HepG2 (cell line): ENCODE results near the gene CIAO3. TPM values are rescaled to one million over a fixed set of nuclear protein-coding genes. Genes with fewer than 3 reads are reported as not detected.
A peak's percentile ranks its signal among the peaks of the same experiment; 100 is the strongest.

Experiments used
- GATAD2A ChIP-seq: IDR thresholded peaks from 2 replicates; pipeline ENCODE4 v1.6.1; 2016
- HOXA5 ChIP-seq: sonication (generic); formaldehyde crosslinking; IDR thresholded peaks from 2 replicates; pipeline ENCODE4 v1.4.0; 2020; ENCODE audit warnings: missing genetic modification reagents
- KDM5A ChIP-seq: fragments of 200-600 bp; sonication (generic); IDR thresholded peaks from 2 replicates; pipeline ENCODE4 v1.7.0; 2018; ENCODE audit warnings: antibody characterized with exemption, mild to moderate bottlenecking, low read length, borderline replicate concordance
- MAFK ChIP-seq, 2 experiments: IDR thresholded peaks in 1 of 2; conservative IDR thresholded peaks in 1 of 2; 2 replicates each; pipeline ENCODE4 v1.6.1; 2011; ENCODE audit warnings: improper control_type of control experiment in 2 of 2, low read length in 2 of 2
- MAZ ChIP-seq, 2 experiments: sonication (generic) in 1 of 2; formaldehyde crosslinking in 1 of 2; IDR thresholded peaks; 2 replicates each; pipeline versions ENCODE4 v1.5.0 to v1.6.1; 2012 to 2020; ENCODE audit warnings: low read depth in 2 of 2, mild to moderate bottlenecking in 2 of 2, borderline replicate concordance in 1 of 2, improper control_type of control experiment in 1 of 2, low read length in 1 of 2, missing genetic modification reagents in 1 of 2, moderate library complexity in 1 of 2
- MXD4 ChIP-seq: IDR thresholded peaks from 2 replicates; pipeline ENCODE4 v1.6.1; 2016; ENCODE audit warnings: mild to moderate bottlenecking, missing biosample characterization, missing genetic modification reagents
- MZF1 ChIP-seq: sonication (generic); formaldehyde crosslinking; IDR thresholded peaks from 2 replicates; pipeline ENCODE4 v1.8.1; 2023; ENCODE audit warnings: mild to moderate bottlenecking, missing genetic modification reagents, borderline replicate concordance
- NR3C1 ChIP-seq: sonication (generic); formaldehyde crosslinking; IDR thresholded peaks from 2 replicates; pipeline ENCODE4 v1.4.0; 2020; ENCODE audit warnings: missing genetic modification reagents
- NRL ChIP-seq: sonication (generic); formaldehyde crosslinking; IDR thresholded peaks from 2 replicates; pipeline ENCODE4 v1.5.0; 2020; ENCODE audit warnings: missing genetic modification reagents, mild to moderate bottlenecking, moderate library complexity, borderline replicate concordance
- SOX13 ChIP-seq, 3 experiments: fragments of 450-650 bp in 1 of 3; sonication (generic) in 1 of 3; formaldehyde crosslinking in 1 of 3; IDR thresholded peaks in 2 of 3; conservative IDR thresholded peaks in 1 of 3; 2 replicates each; pipeline versions ENCODE4 v1.5.0 to v1.6.1; 2016 to 2020; ENCODE audit warnings: antibody characterized with exemption in 1 of 3, mild to moderate bottlenecking in 1 of 3, missing compliant biosample characterization in 1 of 3, missing genetic modification reagents in 1 of 3, moderate library complexity in 1 of 3
- THAP11 ChIP-seq: IDR thresholded peaks from 2 replicates; pipeline ENCODE4 v1.6.1; 2016; ENCODE audit warnings: missing biosample characterization, missing genetic modification reagents
- YEATS4 ChIP-seq: sonication (generic); formaldehyde crosslinking; IDR thresholded peaks from 2 replicates; pipeline ENCODE4 v1.4.0; 2020; ENCODE audit warnings: missing genetic modification reagents, borderline replicate concordance
- ZBTB7B ChIP-seq: sonication (generic); formaldehyde crosslinking; IDR thresholded peaks from 2 replicates; pipeline ENCODE4 v1.4.0; 2020; ENCODE audit warnings: missing genetic modification reagents
- ZIK1 ChIP-seq: sonication (generic); formaldehyde crosslinking; IDR thresholded peaks from 2 replicates; pipeline ENCODE4 v1.5.0; 2020; ENCODE audit warnings: mild to moderate bottlenecking, low read depth, missing genetic modification reagents, borderline replicate concordance
- ZKSCAN8 ChIP-seq: IDR thresholded peaks from 2 replicates; pipeline ENCODE4 v1.6.1; 2016; ENCODE audit warnings: borderline replicate concordance, missing genetic modification reagents, missing compliant biosample characterization
- ZNF563 ChIP-seq: sonication (generic); formaldehyde crosslinking; IDR thresholded peaks from 2 replicates; pipeline ENCODE4 v1.8.0; 2022; ENCODE audit warnings: mild to moderate bottlenecking, moderate library complexity, missing genetic modification reagents
- ZNF883 ChIP-seq: sonication (generic); formaldehyde crosslinking; IDR thresholded peaks from 2 replicates; pipeline ENCODE4 v1.5.1; 2020; ENCODE audit warnings: mild to moderate bottlenecking, missing genetic modification reagents; ENCODE audit errors: not compliant biosample characterization
- polyA plus RNA-seq, 8 experiments: library from polyadenylated mRNA; depleted of rRNA in 3 of 8; stranded (reverse) in 7 of 8; unstranded in 1 of 8; fragments of >200 nt; fragmentation: Illumina TruSeq in 4 of 8; extraction: Trizol in 4 of 8; gene quantifications; 2 replicates each; pipeline versions ENCODE4 v1.2.1 to v1.2.3, GENCODE V29; 2011 to 2016; ENCODE audit warnings: low read depth in 4 of 8, missing spikeins in 1 of 8, mixed read lengths in 1 of 8; ENCODE audit not compliant: insufficient read depth in 1 of 8
- total RNA-seq, 5 experiments: library from RNA; depleted of rRNA; stranded (reverse); fragments of >200 nt; fragmentation: Illumina TruSeq; extraction: Trizol; gene quantifications; 2 replicates each; pipeline ENCODE4 v1.2.3, GENCODE V29; 2016; ENCODE audit warnings: low read depth in 1 of 5
- TF ChIP-seq, protein P1 (sequence below): sonication (generic); IDR thresholded peaks from 2 replicates; pipeline ENCODE4 v1.6.1; 2016; ENCODE audit warnings: low read depth, borderline replicate concordance
- TF ChIP-seq, protein P2 (sequence below), 2 experiments: sonication (generic) in 1 of 2; formaldehyde crosslinking in 1 of 2; IDR thresholded peaks; 2 replicates each; pipeline versions ENCODE4 v1.4.0 to v1.6.1; 2018 to 2020; ENCODE audit warnings: missing genetic modification reagents in 2 of 2, borderline replicate concordance in 1 of 2, low read depth in 1 of 2, mild to moderate bottlenecking in 1 of 2, missing biosample characterization in 1 of 2
- TF ChIP-seq, protein P3 (sequence below): sonication (generic); formaldehyde crosslinking; IDR thresholded peaks from 2 replicates; pipeline ENCODE4 v1.4.0; 2020; ENCODE audit warnings: missing genetic modification reagents, borderline replicate concordance
- TF ChIP-seq, protein P4 (sequence below): sonication (generic); formaldehyde crosslinking; IDR thresholded peaks from 2 replicates; pipeline ENCODE4 v1.8.1; 2023; ENCODE audit warnings: missing genetic modification reagents, mild to moderate bottlenecking, borderline replicate concordance

Gene CIAO3
- total and polyA plus RNA-seq, 2 of the 13 experiments (the other 11 are each of a cell fraction or from before 2014, with no cell fraction given), result 21.7 to 25.0 TPM

DNA sequence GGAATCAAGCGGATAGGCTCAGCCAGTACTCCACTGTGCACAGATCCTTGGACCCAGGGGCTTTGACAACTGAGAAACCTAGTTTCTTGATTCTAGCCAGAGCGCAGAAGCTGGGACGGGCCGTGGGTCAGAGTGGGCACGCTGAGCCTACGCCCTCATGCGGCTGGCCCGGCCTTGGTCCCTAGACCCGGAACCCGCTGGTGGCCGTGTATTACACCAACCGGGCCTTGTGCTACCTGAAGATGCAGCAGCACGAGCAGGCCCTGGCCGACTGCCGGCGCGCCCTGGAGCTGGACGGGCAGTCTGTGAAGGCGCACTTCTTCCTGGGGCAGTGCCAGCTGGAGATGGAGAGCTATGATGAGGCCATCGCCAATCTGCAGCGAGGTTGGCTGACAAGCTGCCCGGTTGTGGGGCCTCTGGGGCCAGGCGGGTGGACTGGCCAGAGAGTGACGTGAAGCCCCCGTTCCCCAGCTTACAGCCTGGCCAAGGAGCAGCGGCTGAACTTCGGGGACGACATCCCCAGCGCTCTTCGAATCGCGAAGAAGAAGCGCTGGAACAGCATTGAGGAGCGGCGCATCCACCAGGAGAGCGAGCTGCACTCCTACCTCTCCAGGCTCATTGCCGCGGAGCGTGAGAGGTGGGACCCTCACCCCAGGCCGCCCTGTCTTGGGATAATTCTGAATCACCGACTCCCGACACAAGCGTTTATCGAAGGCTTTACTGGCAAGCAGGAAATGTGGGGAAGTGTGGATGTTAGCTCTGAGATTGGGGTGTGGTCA is 59.6 kb downstream of the CIAO3 start (continued):
- no peak for TF ChIP-seq NRL (CRISPR knock-in tag)
- TF ChIP-seq, protein P1, sequence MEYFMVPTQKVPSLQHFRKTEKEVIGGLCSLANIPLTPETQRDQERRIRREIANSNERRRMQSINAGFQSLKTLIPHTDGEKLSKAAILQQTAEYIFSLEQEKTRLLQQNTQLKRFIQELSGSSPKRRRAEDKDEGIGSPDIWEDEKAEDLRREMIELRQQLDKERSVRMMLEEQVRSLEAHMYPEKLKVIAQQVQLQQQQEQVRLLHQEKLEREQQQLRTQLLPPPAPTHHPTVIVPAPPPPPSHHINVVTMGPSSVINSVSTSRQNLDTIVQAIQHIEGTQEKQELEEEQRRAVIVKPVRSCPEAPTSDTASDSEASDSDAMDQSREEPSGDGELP, result no peak
- 0 out of 2 replicates have a peak, but pooled peaks have one; percentile 24 for TF ChIP-seq ZNF563
- TF ChIP-seq SOX13 (IDR thresholded peaks at IDR 0.05), result no peak
- no peak for TF ChIP-seq SOX13 (CRISPR knock-in tag; conservative IDR thresholded peaks at IDR 0.05 in 1 of 2, IDR thresholded peaks at IDR 0.05 in 1 of 2)
- TF ChIP-seq, protein P2, sequence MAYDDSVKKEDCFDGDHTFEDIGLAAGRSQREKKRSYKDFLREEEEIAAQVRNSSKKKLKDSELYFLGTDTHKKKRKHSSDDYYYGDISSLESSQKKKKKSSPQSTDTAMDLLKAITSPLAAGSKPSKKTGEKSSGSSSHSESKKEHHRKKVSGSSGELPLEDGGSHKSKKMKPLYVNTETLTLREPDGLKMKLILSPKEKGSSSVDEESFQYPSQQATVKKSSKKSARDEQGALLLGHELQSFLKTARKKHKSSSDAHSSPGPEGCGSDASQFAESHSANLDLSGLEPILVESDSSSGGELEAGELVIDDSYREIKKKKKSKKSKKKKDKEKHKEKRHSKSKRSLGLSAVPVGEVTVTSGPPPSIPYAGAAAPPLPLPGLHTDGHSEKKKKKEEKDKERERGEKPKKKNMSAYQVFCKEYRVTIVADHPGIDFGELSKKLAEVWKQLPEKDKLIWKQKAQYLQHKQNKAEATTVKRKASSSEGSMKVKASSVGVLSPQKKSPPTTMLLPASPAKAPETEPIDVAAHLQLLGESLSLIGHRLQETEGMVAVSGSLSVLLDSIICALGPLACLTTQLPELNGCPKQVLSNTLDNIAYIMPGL (CRISPR knock-in tag; IDR thresholded peaks at IDR 0.05; ENCODE audit: borderline replicate concordance in 1 of 2, low read depth in 1 of 2), result peak; percentile 69 to 72; a peak in 3 of 4 replicates
- no peak for TF ChIP-seq ZBTB7B (CRISPR knock-in tag)
- no peak for TF ChIP-seq ZIK1
- no peak for TF ChIP-seq YEATS4 (CRISPR knock-in tag)
- TF ChIP-seq NR3C1, result no peak
- no peak for TF ChIP-seq ZNF883
- TF ChIP-seq, protein P3, sequence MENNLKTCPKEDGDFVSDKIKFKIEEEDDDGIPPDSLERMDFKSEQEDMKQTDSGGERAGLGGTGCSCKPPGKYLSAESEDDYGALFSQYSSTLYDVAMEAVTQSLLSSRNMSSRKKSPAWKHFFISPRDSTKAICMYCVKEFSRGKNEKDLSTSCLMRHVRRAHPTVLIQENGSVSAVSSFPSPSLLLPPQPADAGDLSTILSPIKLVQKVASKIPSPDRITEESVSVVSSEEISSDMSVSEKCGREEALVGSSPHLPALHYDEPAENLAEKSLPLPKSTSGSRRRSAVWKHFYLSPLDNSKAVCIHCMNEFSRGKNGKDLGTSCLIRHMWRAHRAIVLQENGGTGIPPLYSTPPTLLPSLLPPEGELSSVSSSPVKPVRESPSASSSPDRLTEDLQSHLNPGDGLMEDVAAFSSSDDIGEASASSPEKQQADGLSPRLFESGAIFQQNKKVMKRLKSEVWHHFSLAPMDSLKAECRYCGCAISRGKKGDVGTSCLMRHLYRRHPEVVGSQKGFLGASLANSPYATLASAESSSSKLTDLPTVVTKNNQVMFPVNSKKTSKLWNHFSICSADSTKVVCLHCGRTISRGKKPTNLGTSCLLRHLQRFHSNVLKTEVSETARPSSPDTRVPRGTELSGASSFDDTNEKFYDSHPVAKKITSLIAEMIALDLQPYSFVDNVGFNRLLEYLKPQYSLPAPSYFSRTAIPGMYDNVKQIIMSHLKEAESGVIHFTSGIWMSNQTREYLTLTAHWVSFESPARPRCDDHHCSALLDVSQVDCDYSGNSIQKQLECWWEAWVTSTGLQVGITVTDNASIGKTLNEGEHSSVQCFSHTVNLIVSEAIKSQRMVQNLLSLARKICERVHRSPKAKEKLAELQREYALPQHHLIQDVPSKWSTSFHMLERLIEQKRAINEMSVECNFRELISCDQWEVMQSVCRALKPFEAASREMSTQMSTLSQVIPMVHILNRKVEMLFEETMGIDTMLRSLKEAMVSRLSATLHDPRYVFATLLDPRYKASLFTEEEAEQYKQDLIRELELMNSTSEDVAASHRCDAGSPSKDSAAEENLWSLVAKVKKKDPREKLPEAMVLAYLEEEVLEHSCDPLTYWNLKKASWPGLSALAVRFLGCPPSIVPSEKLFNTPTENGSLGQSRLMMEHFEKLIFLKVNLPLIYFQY (CRISPR knock-in tag), result peak; percentile 97
- TF ChIP-seq MZF1 (CRISPR knock-in tag), result no peak
- 0 out of 2 replicates have a peak, but pooled peaks have one; percentile 12 for TF ChIP-seq GATAD2A (CRISPR knock-in tag)
- TF ChIP-seq ZKSCAN8 (CRISPR knock-in tag), result no peak
- 0 out of 2 replicates have a peak, but pooled peaks have one; percentile 16 for TF ChIP-seq THAP11 (CRISPR knock-in tag)
- TF ChIP-seq MAZ (IDR thresholded peaks at IDR 0.05; ENCODE audit: borderline replicate concordance, low read depth, low read length), result no peak
- no peak for TF ChIP-seq MAZ (CRISPR knock-in tag; IDR thresholded peaks at IDR 0.05; ENCODE audit: low read depth)
- no peak for TF ChIP-seq HOXA5
- TF ChIP-seq, protein P4, sequence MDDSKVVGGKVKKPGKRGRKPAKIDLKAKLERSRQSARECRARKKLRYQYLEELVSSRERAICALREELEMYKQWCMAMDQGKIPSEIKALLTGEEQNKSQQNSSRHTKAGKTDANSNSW (CRISPR knock-in tag), result no peak
- TF ChIP-seq MXD4, result 0 out of 2 replicates have a peak, but pooled peaks have one; percentile 53
- TF ChIP-seq MAFK (conservative IDR thresholded peaks at IDR 0.05 in 1 of 2, IDR thresholded peaks at IDR 0.05 in 1 of 2; ENCODE audit: low read length in 2 of 2), result no peak
- no peak for TF ChIP-seq KDM5A
